HCT116 (cell line): ENCODE data around the gene TLN1.

Experiments
- CTCF ChIP-seq, 3 experiments: fragments of 200-600 bp in 1 of 3; sonication (generic) in 1 of 3; IDR thresholded peaks in 2 of 3; conservative IDR thresholded peaks in 1 of 3; 2 replicates each; pipeline ENCODE4 v1.5.1; 2012 to 2017; ENCODE audit warnings: low read depth in 2 of 3, low read length in 2 of 3, antibody characterized with exemption in 1 of 3, borderline replicate concordance in 1 of 3, control low read depth in 1 of 3, mild to moderate bottlenecking in 1 of 3, mixed read lengths in 1 of 3, mixed run types in 1 of 3, moderate library complexity in 1 of 3; ENCODE audit not compliant: insufficient read depth in 1 of 3
- ELF1 ChIP-seq: IDR thresholded peaks from 2 replicates; pipeline ENCODE4 v1.6.1; 2012; ENCODE audit warnings: low read depth, borderline replicate concordance
- EZH2 ChIP-seq: fragments of 200-600 bp; sonication (generic); IDR thresholded peaks from 2 replicates; pipeline ENCODE4 v1.6.1; 2017; ENCODE audit warnings: antibody characterized with exemption, mixed run types
- POLR2A ChIP-seq: IDR thresholded peaks from 2 replicates; pipeline ENCODE4 v1.7.0; 2011; ENCODE audit warnings: borderline replicate concordance; ENCODE audit not compliant: insufficient read depth, insufficient read length; ENCODE audit errors: extremely low read depth
- RAD21 ChIP-seq: IDR thresholded peaks from 2 replicates; pipeline ENCODE4 v1.6.1; 2012; ENCODE audit warnings: low read depth, mild to moderate bottlenecking
- REST ChIP-seq: IDR thresholded peaks from 2 replicates; pipeline ENCODE4 v1.6.1; 2012; ENCODE audit warnings: low read depth
- SP1 ChIP-seq: IDR thresholded peaks from 2 replicates; pipeline ENCODE4 v1.6.1; 2012; ENCODE audit warnings: low read depth
- ZBTB33 ChIP-seq: IDR thresholded peaks from 2 replicates; pipeline ENCODE4 v1.6.1; 2011; ENCODE audit warnings: mild to moderate bottlenecking, low read length, moderate library complexity; ENCODE audit not compliant: insufficient replicate concordance; ENCODE audit errors: extremely low read depth
- ZNF274 ChIP-seq: fragments of 200-500 bp; sonication (Bioruptor generic); IDR thresholded peaks from 2 replicates; pipeline ENCODE4 v1.6.1; 2014; ENCODE audit warnings: mild to moderate bottlenecking, low read depth, low read length, inconsistent platforms
- TF ChIP-seq, protein P1 (sequence below): IDR thresholded peaks from 2 replicates; pipeline ENCODE4 v1.6.1; 2012
- TF ChIP-seq, protein P2 (sequence below): IDR thresholded peaks from 2 replicates; pipeline ENCODE4 v1.6.1; 2012

- TF ChIP-seq REST: no peak
- TF ChIP-seq, protein P1, sequence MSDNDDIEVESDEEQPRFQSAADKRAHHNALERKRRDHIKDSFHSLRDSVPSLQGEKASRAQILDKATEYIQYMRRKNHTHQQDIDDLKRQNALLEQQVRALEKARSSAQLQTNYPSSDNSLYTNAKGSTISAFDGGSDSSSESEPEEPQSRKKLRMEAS: no peak
- TF ChIP-seq CTCF (IDR thresholded peaks at IDR 0.05 in 2 of 3, conservative IDR thresholded peaks at IDR 0.05 in 1 of 3; ENCODE audit: borderline replicate concordance in 1 of 3, insufficient read depth in 1 of 3, low read depth in 2 of 3, low read length in 2 of 3): no peak
- TF ChIP-seq ZBTB33: no peak
- no peak for TF ChIP-seq ELF1
- TF ChIP-seq RAD21: no peak
- TF ChIP-seq SP1: no peak
- TF ChIP-seq EZH2: no peak
- TF ChIP-seq ZNF274: no peak
- no peak for TF ChIP-seq POLR2A
- TF ChIP-seq, protein P2, sequence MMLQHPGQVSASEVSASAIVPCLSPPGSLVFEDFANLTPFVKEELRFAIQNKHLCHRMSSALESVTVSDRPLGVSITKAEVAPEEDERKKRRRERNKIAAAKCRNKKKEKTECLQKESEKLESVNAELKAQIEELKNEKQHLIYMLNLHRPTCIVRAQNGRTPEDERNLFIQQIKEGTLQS: no peak
Measured at GRCh38 chr9:35684921-35685320, 47.1 kb downstream of the TLN1 start.
